ENCODE results near the gene CCSAP.

- TF ChIP-seq HDAC2 (IDR thresholded peaks at IDR 0.05) (no peak), CTCF (IDR thresholded peaks at IDR 0.05 in 2 of 3, conservative IDR thresholded peaks at IDR 0.05 in 1 of 3; ENCODE audit: control insufficient read depth in 2 of 3, extremely low read depth in 1 of 3, insufficient read depth in 1 of 3, low read depth in 3 of 3, low read length in 3 of 3) (no peak)
Observed at GRCh38 chr1:229383188-229383587, 40.3 kb upstream of the CCSAP start.

Data from GM12878 (cell line).